Left ventricle myocardium inferior (tissue), 1 donor: ENCODE results near the gene PPY. TPM values are rescaled to one million over a fixed set of nuclear protein-coding genes. Genes with fewer than 3 reads are reported as not detected.
A peak's percentile ranks its signal among the peaks of the same experiment; 100 is the strongest.
"Not testable (repeated sequence)": the region's sequence is repeated elsewhere in the genome, so short reads cannot be mapped to it uniquely, and the experiment has no call there.

Experiments
- DNase-seq: peaks from one replicate; pipeline ENCODE4 v3.0.0-alpha.2; 2020
- H3K27ac ChIP-seq: fragments of 200-600 bp; replicated peaks from 2 replicates; pipeline ENCODE4 v1.8.0; 2021
- H3K27me3 ChIP-seq: fragments of 200-600 bp; 2 replicates; pipeline ENCODE4 v1.8.0; 2021; ENCODE audit warnings: low read depth
- H3K36me3 ChIP-seq: fragments of 200-600 bp; 2 replicates; pipeline ENCODE4 v1.8.0; 2021
- H3K4me1 ChIP-seq: fragments of 200-600 bp; 2 replicates; pipeline ENCODE4 v1.8.0; 2021
- H3K4me3 ChIP-seq: fragments of 200-600 bp; 2 replicates; pipeline ENCODE4 v1.8.0; 2021; ENCODE audit warnings: mild to moderate bottlenecking, moderate library complexity
- H3K9me3 ChIP-seq: fragments of 200-600 bp; replicated peaks from 2 replicates; pipeline ENCODE4 v1.8.0; 2021
- CTCF ChIP-seq: fragments of 200-600 bp; IDR thresholded peaks from 2 replicates; pipeline ENCODE4 v1.8.0; 2021; ENCODE audit warnings: antibody characterized with exemption, mild to moderate bottlenecking, borderline replicate concordance
- intact Hi-C: fragments of 100-400 bp; cut with micrococcal nuclease; formaldehyde crosslinking; loops from one replicate; pipeline ENCODE4 v1.11.0; 2022
- total RNA-seq: library from RNA; stranded (reverse); fragmentation: NEBNext Ultra II Directional; extraction: Animal tissue kit (Norgen Biotek cat#: 25700); gene quantifications from one replicate; pipeline ENCODE4 v1.2.1, GENCODE V29; 2021
- donor health status: DM: no; HTN: yes; CAD: no; lungs with severe emphysema.

Gene PPY
- total RNA-seq, 1 donor from 2014 or later: not detected

- no peak overlapping the region for H3K4me3 ChIP-seq
- H3K27me3 ChIP-seq: peaks cover 36% of the 10 kb centered on the region
- no peak for DNase-seq
- intact Hi-C loops: no loop called here
- H3K4me1 ChIP-seq: peaks cover 6% of the 10 kb centered on the region
- TF ChIP-seq CTCF: no peak
- H3K36me3 ChIP-seq: no peaks in the 10 kb centered on the region
- H3K9me3 ChIP-seq: no peaks in the 10 kb centered on the region
- no peak overlapping the region for H3K27ac ChIP-seq
These were observed 6.9 kb downstream of the PPY start for GRCh38 chr17:43935204-43935925.

GRCh38 chr17:43932923-43933322 is 9.4 kb downstream of the PPY start:
- Histone ChIP-seq H3K9me3 (no peaks in the 10 kb centered on the region), H3K27me3 (peaks cover 16% of the 10 kb centered on the region), H3K4me3 (no peak overlapping the region), H3K36me3 (no peaks in the 10 kb centered on the region), H3K27ac (no peak overlapping the region), H3K4me1 (peaks cover 1% of the 10 kb centered on the region)
- no peak for TF ChIP-seq CTCF
- DNase-seq: no peak
- intact Hi-C loops: no loop called here

- no peak for TF ChIP-seq CTCF
- Histone ChIP-seq H3K4me3 (no peak overlapping the region), H3K27ac (no peak overlapping the region), H3K4me1 (peaks cover 3% of the 10 kb centered on the region), H3K9me3 (no peaks in the 10 kb centered on the region), H3K36me3 (no peaks in the 10 kb centered on the region), H3K27me3 (peaks cover 13% of the 10 kb centered on the region)
- DNase-seq: no peak
- intact Hi-C loops: no loop called here
These were observed 9.9 kb downstream of the PPY start for GRCh38 chr17:43932357-43932756.

- H3K36me3 ChIP-seq: no peaks in the 10 kb centered on the region
- no peak for DNase-seq
- H3K27me3 ChIP-seq: peaks cover 12% of the 10 kb centered on the region
- intact Hi-C loops: no loop called here
- no peaks in the 10 kb centered on the region for H3K9me3 ChIP-seq
- H3K4me1 ChIP-seq: peaks cover 11% of the 10 kb centered on the region
- no peak overlapping the region for H3K27ac ChIP-seq
- no peak for TF ChIP-seq CTCF
- H3K4me3 ChIP-seq: no peak overlapping the region
These were observed 11.2 kb downstream of the PPY start for GRCh38 chr17:43931062-43931571.

GRCh38 chr17:43928609-43929008 is 13.7 kb downstream of the PPY start:
- intact Hi-C loops: no loop called here
- peaks cover 24% of the 10 kb centered on the region for H3K27me3 ChIP-seq

GRCh38 chr17:43927929-43928328 is 14.3 kb downstream of the PPY start:
- H3K27ac ChIP-seq, H3K9me3 ChIP-seq, H3K36me3 ChIP-seq, DNase-seq, intact Hi-C loops: not testable (repeated sequence)
- peaks cover 31% of the 10 kb centered on the region for H3K27me3 ChIP-seq
- peaks cover 11% of the 10 kb centered on the region for H3K4me1 ChIP-seq
- H3K4me3 ChIP-seq: peak overlapping the region; percentile 65

More at GRCh38 chr17:43928609-43929008, 13.7 kb downstream of the PPY start:
- no peak for DNase-seq
- H3K4me1 ChIP-seq: peaks cover 11% of the 10 kb centered on the region
- no peaks in the 10 kb centered on the region for H3K36me3 ChIP-seq
- no peak overlapping the region for H3K4me3 ChIP-seq
- no peak for TF ChIP-seq CTCF
- H3K27ac ChIP-seq: no peak overlapping the region
- H3K9me3 ChIP-seq: no peaks in the 10 kb centered on the region
